Measurements from ENCODE around the gene MCM3AP.

Gene MCM3AP

DNA sequence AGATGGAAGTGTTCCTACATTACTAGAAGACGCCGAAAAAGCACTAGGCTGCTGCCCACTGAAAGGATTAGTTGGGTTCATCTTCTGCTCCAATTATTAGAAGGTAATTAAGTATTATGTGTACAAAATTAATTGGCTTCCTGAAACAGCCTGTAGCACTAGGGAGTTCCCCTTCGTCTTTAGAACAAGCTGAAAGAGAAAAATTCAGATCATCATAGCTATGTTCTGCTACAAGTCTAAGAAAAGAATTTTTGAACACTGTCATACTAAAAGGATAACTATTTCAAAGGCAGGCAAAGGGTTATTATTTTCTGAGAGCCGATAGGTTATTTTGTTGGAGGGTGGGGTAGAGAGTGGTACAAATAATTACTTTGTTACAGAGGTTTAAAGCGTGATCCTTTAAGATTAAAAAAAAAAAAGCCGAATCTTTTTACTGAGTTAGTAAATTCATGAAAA lies at the start of gene MCM3AP:
Gene MCM3AP, minus strand, starts transcription at position 406 of the 456 bp plus-strand sequence. Its CDS starts 325 bp downstream, at position 81.
- no peak for DNase-seq

DNA sequence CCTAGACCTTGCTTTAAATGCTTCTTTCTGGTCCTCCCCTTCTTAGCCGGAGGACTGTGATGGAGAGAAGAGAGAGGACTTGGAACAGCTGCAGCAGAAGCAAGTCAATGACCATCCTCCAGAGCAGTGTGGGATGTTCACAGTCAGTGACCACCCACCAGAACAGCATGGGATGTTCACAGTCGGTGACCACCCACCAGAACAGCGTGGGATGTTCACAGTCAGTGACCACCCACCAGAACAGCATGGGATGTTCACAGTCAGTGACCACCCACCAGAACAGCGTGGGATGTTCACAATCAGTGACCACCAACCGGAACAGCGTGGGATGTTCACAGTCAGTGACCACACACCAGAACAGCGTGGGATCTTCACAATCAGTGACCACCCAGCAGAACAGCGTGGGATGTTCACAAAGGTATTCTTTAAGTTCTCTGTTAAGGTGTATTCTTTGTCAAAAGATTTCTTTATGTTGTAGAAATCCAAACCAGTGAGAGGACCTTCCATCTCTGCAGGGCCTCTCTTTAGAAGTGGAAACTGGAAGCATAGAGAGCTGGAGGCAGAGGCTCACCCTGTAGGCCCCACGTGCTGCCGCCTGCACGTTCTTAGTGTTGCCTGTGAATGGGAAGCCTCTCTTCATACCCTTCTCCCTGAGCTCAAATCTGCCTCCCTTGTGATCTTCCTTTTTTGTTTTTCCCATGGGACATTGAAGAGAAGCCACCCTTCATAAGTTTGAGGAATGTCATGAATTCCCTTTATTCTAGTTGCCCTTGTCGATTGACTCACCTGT lies 49.1 kb upstream of the MCM3AP start:
- no peak for DNase-seq

GRCh38 chr21:46329796-46330195 lies 44.4 kb upstream of the MCM3AP start:
- no peak for DNase-seq

DNA sequence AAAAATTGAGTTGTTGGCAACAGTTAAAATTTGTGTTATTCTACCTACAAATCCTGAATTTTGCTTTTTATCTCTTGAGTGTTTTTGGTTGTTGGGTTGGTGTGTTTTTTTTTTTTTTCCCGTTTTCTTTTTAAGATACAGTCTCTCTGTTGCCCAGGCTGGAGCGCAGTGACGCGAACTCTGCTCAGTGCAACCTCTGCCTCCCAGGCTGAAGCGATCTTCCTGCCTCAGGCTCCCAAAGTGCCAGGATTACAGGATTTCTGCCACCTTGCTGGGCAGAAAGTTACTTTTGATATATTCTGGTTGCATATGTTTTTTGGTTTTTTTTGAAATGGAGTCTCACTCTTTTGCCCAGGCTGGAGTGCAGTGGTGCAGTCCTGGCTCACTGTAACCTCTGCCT lies 42.7 kb upstream of the MCM3AP start:
- no peak for DNase-seq

- no peak for DNase-seq
These were observed 42.3 kb upstream of the MCM3AP start for GRCh38 chr21:46327711-46328110.

- no peak for DNase-seq
These were observed 40.8 kb upstream of the MCM3AP start for GRCh38 chr21:46326110-46326703.

DNA sequence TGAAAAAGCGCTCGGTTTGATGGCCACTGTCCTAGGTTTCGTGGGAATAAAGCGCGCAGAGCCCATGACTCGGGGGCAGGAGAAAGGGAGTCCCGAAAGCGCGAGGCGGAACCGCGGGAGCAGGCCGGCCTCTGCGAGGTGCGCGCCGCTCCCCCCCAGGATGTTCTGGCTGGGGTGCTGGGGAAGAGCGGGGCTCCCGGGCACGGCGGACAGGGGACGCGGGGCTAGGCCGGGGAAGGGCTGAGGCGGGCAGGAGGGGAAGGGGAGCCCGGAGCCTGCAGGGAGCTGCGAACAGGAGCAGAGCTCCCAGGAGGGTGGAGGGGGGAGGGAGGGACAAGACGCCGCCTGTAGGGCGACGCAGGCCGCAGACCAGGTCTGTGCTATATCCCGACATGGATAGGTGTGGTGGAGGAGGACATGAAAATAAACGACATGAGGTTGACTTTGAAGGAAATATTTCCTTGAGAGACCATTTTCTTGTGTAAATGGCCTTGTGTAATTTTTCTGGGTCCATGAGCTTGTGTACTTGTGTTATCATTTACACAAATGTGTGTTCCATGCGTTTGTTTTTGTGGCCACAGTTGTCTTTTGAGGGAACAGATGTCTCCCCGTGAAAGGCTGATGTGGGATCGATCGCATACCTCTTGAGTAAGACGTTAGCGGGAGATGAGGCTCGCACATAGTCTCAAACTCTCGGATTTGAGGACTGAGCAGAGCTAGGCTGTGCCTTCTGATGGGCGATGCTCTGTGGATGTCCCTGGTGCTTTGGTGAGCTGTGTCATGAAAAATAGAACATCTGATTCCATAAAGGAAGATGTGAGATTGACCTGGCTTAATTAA lies 39.9 kb upstream of the MCM3AP start:
- peak; percentile 42 for DNase-seq

DNA sequence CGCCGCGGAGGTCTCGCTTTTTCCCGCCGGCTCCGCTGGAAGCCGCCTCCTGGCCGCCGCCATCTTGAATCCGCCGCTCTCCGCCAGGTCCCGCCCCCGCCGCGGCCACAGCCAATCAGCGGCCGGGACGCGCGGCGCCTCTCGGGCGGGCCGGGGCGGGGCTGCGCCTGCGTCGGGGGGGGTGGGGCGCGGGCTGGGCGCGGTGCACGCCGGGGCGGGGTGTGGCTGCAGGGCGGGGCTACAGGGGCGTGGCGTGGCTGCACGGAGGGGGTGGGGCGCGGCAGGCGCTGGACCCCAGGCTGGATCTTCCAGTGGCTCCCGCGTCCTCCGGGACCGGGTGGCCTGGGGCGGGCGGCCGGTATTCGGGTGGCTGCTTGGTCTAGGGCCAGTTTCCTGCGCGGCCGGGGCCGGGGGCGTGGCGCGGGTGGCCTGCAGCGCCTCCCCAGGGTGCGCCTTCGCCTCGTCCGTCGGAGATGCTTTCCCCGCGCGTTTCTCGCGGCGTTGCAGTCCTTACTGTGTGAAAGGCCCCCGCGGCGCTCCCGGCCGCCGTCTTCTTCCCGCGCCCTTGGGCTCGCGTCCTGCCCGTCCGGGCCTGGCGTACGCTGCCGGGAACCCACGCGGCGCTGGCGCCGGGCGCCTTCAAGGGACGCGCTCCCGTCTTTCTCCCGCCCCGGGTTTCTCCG lies 39.1 kb upstream of the MCM3AP start:
- peak; percentile 70 for DNase-seq

DNA sequence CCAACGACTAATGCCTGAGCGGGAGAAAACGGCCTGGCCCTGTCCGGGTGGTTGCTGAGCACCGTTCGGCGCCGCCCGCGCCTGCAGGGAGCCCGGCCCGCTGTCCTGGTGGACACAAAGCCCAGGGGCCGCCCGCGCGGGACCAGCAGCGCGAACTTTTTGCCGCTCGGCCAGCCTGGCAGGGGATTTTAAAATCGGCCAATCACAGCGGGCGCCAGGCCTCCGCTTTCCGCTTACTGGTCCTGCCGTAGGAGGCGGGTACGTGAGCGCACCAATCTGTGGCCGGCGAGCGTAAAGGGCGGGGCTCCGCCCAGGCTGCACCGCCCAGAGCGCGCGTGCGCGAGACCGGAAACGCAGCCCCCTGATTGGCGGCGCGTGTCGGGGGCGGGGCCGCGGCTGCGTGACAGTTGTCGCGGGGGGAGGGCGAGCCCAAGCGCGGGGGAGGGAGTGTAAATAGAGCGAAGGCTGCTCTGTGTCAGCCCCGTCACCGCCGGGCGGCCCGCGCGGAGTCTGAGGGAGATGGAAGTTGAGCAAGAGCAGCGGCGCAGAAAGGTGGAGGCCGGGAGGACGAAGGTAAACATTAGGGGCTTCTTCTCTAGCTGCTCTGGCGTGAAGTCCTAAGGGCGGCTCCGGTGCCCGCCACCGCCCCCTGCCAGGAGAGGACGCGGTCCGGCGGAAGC lies 38.4 kb upstream of the MCM3AP start, which contains the start of the genes C21orf58 and PCNT:
Gene C21orf58, minus strand, starts transcription at position 161 of the 680 bp plus-strand sequence. CDS start 1,132 bp downstream, outside the sequence.
Gene PCNT, plus strand, starts transcription at position 447 of the 680 bp plus-strand sequence. Its CDS starts 73 bp downstream, at position 520.
- DNase-seq, result peak; percentile 98

DNA sequence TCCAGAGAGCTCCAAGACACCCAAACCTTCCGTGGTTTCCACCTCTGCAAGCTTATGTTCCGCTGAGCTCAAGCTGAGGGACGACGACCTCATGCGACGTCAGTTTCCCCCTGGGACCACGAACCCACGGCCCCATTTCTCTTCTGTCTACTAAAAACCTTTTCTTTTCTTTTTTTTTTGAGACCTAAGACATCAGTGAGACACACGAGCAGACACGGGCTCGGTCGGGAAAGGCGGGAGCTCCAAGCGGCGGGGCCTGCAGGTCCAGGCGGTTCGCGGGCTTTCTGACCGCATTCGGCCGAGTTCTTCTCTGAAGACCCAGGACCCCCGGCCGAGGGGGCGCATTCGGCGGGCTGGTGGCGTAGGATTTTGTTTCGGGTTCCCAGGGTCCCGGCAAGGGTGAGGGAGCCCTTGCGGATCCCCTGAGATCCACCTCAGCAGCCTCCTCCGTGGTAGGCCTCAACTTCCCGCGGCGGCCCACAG lies 37.9 kb upstream of the MCM3AP start:
- DNase-seq, result no peak

- no peak for DNase-seq
These were observed 37.2 kb upstream of the MCM3AP start for GRCh38 chr21:46322351-46323226.

- no peak for DNase-seq
These were observed 35.0 kb upstream of the MCM3AP start for GRCh38 chr21:46320331-46320801.

GRCh38 chr21:46319186-46319585 lies 33.8 kb upstream of the MCM3AP start:
- DNase-seq, result no peak

- no peak for DNase-seq
These were observed 33.0 kb upstream of the MCM3AP start for GRCh38 chr21:46318464-46318845.

- peak; percentile 19 for DNase-seq
These were observed 32.5 kb upstream of the MCM3AP start for GRCh38 chr21:46317710-46318463.

GRCh38 chr21:46316708-46317324 lies 31.4 kb upstream of the MCM3AP start:
- no peak for DNase-seq

DNA sequence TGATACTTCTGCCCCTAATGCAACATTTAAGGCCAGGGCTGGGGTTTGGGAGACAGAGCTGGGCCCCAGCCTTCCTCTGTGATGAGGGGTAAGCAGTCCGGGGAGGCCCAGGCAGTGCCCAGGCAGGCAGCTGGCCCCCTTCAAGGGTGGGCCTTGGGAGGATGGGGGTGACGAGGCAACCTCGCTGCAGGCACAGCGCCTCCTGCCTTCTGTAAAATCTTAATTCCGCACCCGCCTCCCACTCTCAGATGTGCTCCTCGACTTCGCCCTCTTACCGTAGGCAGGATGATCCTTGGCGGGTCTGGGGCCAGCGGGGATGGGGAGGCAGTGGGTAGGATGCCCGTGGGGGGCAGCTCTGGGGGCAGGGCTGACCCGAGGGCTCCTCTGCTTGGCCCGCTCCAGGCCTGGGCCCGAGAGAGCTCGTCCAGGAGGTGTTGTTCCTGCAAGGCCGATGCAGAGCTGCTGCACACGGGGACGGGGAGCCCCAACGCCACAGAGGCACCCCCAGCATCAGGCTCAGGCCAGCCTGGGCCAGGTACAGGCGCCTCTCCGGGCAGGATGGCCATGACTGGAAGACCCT lies 29.1 kb upstream of the MCM3AP start:
- DNase-seq, result no peak

DNA sequence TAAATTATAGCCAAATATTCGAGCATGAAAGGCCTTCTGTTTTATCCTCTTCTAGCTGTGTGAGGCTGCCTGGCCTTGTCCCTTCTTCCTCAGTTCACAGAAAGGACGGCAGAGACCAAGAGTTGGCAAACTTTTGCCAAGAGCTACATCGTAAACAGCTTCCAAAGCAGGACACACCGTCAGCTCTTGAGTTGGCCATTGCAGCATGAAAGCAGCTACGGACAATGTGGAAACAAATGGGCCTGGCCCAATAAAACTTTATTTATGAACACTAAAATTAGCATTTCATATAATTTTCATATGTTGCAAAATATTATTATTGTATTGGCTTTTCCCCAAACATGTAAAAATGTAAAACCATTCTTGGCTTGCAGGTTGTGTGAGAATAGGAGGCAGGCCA lies 27.5 kb upstream of the MCM3AP start:
- DNase-seq, result no peak

- DNase-seq, result no peak
These were observed 26.2 kb upstream of the MCM3AP start for GRCh38 chr21:46311568-46311967.
